Measurements from ENCODE around the gene IFT81.
"Not testable (repeated sequence)": the region's sequence is repeated elsewhere in the genome, so short reads cannot be mapped to it uniquely, and the experiment has no call there.

IFT81 gene

DNA sequence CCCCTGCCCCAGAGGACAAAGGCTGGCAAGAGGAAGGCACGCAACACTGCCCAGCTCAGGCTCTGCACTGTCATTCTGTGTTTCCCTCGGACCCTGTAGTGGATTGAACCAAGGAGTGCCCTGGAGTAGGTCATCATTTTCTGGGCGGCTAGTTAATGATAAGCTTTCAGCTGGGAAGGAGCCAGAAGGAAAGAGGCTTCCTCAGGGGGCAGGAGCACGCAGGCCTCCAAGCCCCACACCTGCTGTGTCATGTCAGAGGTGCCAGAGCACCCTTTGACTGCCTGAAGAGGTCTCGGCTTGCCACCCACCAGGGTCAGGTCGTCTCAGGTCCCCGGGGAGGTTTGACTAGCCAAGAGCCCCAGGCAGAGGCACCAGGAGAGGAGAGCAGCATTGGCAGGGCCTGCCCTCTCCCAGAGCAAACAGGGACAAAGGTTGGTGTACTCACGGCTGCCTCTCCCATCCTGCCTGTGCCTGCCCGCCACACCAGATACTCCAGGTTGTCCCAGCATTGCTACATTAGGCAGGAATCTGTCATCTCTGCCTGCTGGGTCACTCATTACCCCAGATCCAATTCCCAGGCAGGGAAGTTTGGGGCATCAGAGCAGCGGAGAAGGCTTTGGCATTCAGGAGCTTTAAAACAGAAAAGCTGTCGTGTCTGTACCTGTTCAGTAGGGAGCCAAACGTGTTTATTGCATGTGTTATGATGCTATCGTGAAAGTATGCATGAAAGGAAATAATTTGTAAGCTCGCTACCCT is 123.4 kb downstream of the IFT81 start:
- DNase-seq = no peak

DNA sequence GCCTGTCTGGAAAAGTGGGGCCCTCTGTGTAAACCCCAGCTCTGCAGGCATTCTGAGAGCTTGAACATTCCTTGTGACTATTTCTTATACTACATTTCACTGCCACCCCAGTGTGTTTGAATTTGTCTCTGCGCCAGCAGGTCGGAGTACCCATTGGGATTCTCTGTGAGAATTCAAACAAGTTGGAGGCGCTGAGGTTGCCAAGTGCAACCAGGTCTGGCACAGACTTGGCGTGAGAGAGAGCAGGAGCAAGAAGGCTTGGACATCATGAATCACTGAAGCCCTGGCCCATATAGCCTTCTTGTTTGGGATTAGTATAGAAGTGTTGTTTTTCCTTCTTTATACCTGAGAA is 123.9 kb downstream of the IFT81 start:
- no peak for DNase-seq

DNA sequence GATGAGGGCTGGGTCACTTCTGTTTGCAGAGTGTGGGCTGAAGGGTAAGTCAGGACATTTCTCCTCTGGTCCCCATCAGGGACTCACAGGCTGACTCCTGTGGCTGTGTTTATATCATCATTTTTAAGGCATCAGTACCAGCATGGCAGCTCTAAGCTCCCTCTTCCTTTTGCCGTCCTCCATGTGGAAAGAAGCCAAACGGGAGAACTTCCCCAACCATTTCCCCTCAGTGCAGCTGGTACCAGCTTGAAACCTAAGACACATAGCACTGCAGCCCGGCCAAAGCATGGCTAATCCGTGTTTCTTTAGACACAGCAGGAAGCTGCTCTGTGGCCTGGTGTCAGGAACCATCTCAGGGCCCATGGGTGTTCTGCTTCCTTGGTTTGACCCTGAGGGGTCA is 124.9 kb downstream of the IFT81 start:
- no peak for DNase-seq

DNA sequence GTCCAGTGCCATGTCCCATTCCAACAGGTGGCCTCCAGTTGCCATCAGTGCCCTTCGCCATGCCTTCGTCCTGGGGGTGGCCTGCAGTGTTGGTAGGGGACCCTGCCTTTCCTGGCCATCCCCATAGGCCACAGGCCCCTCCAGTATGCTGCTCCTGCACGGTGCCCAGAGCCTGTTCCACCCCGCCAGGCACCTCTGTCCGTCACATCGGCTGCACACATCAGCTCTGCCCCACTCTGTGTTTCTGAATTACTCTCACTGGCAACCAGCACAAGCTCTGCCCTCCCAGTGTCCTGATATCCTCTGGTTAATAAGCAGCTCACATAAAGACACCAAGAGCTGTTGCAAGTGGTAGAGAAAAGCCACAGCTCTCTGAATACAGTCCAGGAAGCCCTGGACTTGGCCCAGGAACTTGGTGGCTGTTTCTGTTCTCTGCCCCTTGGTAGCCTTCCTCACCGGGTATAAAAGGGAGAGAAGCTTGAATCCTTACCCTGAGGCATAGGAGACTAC is 125.6 kb downstream of the IFT81 start:
- no peak for DNase-seq

DNA sequence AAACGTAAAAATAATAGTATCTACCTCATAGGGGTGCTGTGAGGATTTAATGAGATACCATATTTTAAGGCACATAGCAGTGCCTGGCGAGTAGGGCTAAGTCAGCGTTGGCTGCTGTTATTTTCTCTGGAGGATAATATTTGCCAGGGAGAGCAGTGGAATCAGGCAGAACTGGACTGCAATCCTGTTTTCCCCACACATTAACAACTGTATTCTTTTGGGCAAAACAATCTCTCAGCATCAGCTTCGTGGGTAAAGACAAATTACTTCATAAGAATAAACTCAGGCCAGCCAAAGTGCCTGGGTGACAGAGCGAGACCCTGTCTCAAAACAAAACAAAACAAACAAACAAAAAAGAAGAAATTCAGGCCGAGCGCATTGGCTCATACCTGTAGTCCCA is 127.2 kb downstream of the IFT81 start:
- DNase-seq = no peak

DNA sequence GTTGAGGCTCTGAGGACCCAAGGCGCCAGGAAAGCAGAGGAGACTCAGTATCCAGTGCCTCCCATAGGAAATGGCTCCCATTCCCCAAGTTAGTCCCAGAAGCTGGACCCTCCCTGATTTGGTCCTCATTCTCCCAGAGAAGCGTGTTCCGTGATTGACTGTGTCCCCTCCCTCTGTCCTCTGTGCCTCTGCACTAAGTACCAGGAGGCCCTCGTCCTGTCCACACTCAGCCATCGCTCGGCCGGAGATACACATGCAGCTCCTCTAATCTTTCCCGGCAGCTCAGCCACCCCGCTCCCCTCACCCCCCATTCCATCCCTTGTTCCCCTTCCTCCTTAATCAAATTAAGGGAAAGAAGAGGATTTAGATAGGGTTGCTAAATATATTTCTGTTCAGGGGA is 128.6 kb downstream of the IFT81 start:
- no peak for DNase-seq

DNA sequence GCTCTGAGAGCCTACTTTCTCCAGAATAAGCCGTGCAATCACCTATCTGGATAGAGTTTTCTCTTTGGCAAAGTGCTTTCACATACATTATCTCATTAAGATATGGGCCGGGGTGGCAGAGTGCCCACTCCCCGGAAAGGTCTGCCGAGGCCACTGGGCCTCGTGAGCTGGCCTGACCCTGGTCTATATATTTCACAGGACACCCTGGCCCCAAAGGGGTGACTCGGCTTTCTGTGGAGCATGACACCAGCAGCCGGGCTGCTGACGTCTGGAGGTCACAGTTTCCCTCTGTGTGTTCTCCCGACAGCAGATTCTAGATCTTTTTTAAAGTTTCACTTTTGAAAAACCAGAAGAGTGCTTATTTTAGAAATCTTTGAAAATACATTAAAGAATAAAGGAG is 129.0 kb downstream of the IFT81 start:
- DNase-seq = no peak

DNA sequence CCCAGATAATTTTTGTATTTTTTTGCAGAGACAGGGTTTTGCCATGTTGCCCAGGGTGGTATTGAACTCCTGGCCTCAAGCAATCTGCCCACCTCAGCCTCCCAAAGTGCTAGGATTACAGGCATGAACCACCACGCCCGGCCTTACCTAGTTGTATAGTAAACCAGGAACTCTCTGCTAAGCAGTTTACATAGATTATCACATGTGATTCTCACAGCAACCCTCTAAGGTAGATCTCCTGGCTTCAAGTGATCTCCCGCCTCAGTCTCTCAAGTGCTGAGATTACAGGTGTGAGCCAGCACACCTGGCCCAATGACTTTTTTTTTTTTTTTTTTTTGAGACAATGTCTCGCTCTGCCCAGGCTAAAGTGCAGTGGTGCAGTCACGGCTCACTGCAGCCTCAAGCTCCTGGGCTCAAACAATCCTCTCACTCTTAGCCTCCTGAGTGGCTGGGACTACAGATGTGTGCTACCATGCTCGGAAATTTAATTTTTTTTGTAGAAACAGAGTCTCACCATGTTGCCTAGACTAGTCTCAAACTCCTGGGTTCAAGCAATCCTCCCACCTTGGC is 130.9 kb downstream of the IFT81 start:
- DNase-seq = peak; percentile 92

DNA sequence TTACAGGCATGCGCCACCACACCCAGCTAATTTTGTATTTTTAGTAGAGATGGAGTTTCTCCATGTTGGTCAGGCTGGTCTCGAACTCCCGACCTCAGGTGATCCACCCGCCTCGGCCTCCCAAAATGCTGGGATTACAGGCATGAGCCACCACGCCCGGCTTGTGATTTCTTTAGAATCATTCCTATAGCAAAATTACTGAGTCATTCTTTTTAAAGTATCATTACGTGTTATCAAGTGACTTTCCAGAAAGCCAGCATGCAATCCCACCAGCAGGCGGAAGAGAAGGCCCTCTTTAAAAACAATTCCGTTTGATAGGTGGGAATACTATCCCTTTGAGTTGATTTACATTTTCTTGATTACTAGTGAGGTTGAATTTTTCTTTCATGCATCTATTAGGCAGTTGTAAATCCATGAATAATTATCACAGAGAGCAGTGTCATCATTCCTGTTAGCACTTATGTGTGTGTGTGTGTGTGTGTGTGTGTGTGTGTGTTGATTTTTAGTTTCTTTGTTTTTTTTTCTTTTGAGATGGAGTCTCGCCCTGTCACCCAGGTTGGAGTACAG is 131.8 kb downstream of the IFT81 start:
- not testable (repeated sequence) for DNase-seq

DNA sequence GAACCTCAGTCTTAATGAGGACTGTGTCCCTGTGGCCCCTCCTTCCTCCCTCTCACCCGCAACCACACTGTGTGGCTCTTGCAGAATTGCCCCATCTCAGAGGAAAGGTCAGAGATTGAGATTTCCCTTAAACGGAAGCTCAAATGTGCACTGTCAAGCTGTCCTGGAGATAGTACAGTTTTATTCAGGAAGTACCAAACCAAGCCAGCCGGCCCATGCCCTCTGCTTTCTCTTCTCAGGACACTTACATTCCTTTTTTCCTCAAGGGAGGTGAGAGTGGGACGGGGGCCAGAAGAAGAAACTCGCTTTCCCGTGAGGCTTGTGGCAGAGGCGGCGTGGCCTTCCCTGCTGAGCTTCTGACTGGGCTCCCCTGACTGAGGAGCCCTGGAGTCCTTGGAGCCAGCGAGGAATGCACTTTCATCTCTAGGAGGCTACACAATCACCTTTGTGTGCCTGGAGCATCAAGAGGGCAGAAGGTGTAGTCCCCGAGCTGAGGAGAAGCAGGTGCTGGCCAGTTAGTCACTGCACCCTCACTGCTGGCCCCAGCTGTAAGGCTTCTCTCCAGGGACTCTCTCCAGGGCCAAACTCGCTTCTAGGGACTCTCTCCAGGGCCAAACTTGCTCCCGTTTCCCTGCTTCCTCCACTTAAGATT is 132.7 kb downstream of the IFT81 start:
- no peak for DNase-seq

DNA sequence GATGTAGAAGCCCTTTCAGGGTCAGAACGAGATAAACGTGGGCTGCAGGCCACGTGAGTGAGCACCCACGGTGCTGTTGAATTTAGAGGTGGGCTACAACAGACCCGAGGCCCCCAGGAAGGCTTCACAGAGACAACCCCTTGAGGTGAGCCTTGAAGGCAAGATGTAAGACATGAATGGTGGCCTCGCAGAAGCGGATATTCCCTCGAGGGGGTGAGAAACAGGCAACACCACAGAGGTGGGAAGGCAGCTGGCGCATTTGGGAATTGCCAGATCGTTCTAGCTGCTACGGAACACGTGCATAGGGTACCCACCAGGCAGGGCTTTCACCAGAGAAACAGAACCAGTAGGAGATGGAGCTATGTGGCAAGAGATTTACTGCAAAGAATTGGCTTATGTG is 134.3 kb downstream of the IFT81 start:
- no peak for DNase-seq

DNA sequence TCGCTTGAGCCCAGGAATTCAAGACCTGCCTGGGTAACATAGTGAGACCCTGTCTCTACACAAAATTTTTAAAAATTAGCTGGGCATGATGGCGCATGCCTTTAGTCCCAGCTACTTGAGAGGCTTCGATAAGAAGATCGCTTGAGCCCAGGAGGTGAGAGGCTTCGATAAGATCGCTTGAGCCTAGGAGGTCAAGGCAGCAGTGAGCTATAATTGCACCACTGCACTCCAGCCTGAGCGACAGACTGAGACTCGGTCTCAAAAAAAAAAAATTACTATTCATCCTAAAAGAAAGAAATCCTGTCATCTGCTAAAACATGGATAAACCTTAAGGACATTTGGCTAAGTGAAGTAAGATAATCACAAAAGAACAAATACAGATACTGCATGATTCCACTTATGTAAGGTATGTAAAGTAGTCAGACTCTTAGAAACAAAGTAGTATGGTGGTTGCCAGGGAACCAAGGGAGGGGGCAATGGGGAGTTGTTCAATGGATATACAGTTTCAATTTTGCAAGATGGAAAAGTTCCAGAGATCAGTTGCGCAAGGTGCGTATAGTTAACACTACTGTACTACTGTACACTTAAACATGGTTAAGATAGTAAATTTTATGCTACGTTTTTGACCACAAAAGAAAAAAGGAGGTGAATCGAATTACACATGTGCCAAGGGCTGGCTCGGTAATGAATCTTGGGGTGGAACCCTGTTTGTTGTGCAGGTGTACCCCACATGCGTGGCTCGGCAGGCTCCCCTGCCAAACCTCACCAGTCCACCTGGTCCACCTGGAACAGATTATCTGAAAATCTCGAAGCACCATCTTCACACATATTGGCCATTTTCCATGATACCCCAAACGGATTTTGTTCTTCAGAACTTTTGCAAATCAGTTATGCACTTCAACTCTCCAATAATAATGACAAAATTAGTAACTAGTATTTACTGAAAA is 138.6 kb downstream of the IFT81 start:
- no peak for DNase-seq

DNA sequence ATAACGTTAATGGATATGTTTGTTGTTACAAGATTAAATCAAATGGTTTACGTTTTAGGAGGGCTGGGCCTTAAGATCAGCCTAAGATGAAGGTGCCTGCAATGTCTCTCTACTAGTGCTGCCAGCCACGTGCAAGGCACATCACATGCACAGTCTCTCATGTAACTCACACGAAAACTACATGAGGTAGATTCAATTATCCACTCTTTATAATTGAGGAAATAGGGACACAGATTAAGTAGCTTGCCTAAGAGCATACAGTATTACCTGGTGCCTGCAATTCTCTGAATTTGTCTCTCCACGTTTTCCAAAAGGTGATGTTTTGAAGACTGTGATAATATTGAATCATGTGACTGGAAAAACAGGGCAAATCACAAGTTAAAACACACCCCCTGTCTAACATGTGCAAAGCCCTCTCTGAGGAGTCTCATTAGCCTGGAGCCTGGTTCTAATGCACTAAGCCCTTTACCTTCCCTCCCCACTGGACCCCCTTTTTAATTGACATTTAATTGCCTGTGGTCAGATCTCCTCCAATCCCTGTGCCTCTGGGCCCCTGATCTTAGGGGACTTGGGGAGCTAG is 142.3 kb downstream of the IFT81 start:
- DNase-seq = no peak

DNA sequence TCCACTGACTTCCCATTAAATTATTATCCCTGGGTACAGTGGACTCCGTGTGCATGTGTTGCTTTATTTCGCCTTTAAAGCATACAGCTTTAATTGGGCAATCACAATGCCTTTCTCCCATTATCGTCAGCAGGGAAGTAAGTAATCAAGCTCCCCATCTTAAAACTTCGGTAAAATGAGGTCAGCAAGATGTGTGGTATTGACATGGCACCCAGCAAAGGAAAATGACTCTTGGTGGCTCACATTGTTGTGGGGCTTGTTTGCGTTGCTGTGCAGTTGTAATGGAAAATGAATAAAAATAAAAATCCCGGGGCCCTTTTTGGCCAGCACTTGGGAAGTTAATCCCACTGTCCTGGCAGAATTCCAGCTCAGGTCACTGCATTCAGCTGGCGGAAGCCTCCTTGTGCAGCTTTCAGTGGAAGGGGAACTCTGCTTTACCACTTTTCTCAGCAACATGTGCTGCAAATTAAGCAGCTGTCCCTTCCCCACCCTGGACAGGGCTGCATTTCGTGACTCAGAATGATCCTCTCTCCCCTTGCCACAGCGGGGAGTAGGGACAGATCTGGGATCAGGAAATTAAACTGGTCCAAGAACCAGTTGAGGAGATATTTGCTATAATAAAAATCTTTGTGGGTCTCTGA is 142.9 kb downstream of the IFT81 start:
- DNase-seq = no peak
